Right lung (tissue), 5 donors: ENCODE data around the gene B4GALT5. TPM values are rescaled to one million over a fixed set of nuclear protein-coding genes. Genes with fewer than 3 reads are reported as not detected.
A peak's percentile ranks its signal among the peaks of the same experiment; 100 is the strongest.

Source experiments
- DNase-seq, 2 donors: peaks; one replicate each; pipeline ENCODE4 v3.0.0-alpha.2; 2013
- polyA plus RNA-seq, 5 donors: library from polyadenylated mRNA; unstranded; fragments of 120-200 nt; gene quantifications; one replicate each; pipeline versions ENCODE4 v1.2.1 to v1.2.3, GENCODE V29; 2013; ENCODE audit warnings: inconsistent platforms in 1 of 5, low replicate concordance in 1 of 5; ENCODE audit not compliant: insufficient read length in 5 of 5, insufficient read depth in 1 of 5

Gene B4GALT5
- polyA plus RNA-seq, 5 donors: 39.7 to 49.2 (median 42.7) TPM

- no peak for DNase-seq
Measured at GRCh38 chr20:49587111-49587570, 126.5 kb downstream of the B4GALT5 start.

- no peak for DNase-seq
Measured at GRCh38 chr20:49585585-49586245, 128.0 kb downstream of the B4GALT5 start.

GRCh38 chr20:49584418-49585382, 129.0 kb downstream of the B4GALT5 start:
- DNase-seq: no peak

- peak in 1 of 2 donors; percentile 21 for DNase-seq
Measured at GRCh38 chr20:49583669-49584417, 129.8 kb downstream of the B4GALT5 start.

GRCh38 chr20:49583343-49583668, 130.4 kb downstream of the B4GALT5 start:
- no peak for DNase-seq

Other genes starting within 250 kb of the B4GALT5 start
- under 1 TPM; 0.41 to 0.64 (median 0.50) TPM for gene KCNB1, start 231.2 kb downstream of the B4GALT5 start, polyA plus RNA-seq
- 1 to 10 TPM; 4.3 to 8.3 (median 6.5) TPM for gene PTGIS, start 145.7 kb downstream of the B4GALT5 start, polyA plus RNA-seq
- 1 to 10 TPM; 7.4 to 9.2 (median 8.0) TPM for gene SLC9A8, start 99.0 kb upstream of the B4GALT5 start, polyA plus RNA-seq
- 1 to 10 TPM; 7.2 to 9.6 (median 7.8) TPM for gene SPATA2, start 201.7 kb upstream of the B4GALT5 start, polyA plus RNA-seq
- gene RNF114, start 222.5 kb upstream of the B4GALT5 start, polyA plus RNA-seq: 10 to 100 TPM; 57.2 to 71.9 (median 65.0) TPM